ENCODE results near the gene SEMA3F. TPM values are rescaled to one million over a fixed set of nuclear protein-coding genes. Genes with fewer than 3 reads are reported as not detected.

Gene SEMA3F
- total RNA-seq, 1 donor from 2014 or later = 4.0 TPM

GRCh38 chr3:50168791-50169190 lies 13.7 kb downstream of the SEMA3F start:
- ATAC-seq = no peak

GRCh38 chr3:50169232-50169832 lies 14.2 kb downstream of the SEMA3F start:
- no peak for DNase-seq (ENCODE audit: low spot score)
- ATAC-seq = no peak

More at GRCh38 chr3:50168791-50169190, 13.7 kb downstream of the SEMA3F start:
- DNase-seq (ENCODE audit: low spot score) = no peak

DNA sequence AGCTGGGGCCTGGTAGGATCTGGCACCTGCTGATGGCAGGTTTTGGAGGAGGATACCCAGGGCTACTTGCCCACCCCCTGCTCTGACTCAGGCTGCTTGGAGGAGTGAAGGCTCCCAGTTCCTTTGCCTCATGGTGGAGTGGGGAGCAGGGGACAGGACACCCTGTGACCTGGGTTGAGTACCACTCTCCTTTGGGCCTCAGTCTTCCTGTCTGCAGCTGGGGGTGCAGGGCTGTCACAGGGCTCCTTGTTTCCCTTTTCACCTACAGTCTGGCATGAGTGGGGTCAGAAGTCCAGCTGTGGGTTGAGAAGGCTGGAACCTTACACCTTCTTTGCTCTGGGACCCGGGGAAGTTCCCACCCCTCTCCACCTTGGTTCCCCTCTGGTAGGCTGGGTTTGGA lies 14.7 kb downstream of the SEMA3F start:
- ATAC-seq = no peak
- no peak for DNase-seq (ENCODE audit: low spot score)

DNA sequence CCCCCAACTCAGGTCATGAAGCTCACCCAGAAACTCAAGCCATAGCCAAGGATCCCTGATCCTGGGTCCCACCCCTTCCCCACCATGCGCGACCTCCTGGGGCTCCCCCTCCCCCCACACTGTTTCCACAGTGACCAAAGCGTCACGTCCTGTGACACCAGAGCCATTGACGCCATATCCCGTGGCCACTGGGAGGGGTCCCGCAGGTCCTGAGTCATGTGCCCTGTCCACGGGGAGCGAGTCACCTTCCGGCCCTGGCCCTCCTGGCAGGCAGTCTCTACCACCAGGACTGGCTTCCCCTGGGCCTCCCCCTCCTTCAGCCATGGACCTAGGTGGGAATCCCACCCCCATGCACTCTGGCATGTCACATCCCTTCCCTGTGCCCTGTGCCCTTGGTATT lies 15.6 kb downstream of the SEMA3F start:
- DNase-seq (ENCODE audit: low spot score) (no peak), ATAC-seq (peak; percentile 4)

DNA sequence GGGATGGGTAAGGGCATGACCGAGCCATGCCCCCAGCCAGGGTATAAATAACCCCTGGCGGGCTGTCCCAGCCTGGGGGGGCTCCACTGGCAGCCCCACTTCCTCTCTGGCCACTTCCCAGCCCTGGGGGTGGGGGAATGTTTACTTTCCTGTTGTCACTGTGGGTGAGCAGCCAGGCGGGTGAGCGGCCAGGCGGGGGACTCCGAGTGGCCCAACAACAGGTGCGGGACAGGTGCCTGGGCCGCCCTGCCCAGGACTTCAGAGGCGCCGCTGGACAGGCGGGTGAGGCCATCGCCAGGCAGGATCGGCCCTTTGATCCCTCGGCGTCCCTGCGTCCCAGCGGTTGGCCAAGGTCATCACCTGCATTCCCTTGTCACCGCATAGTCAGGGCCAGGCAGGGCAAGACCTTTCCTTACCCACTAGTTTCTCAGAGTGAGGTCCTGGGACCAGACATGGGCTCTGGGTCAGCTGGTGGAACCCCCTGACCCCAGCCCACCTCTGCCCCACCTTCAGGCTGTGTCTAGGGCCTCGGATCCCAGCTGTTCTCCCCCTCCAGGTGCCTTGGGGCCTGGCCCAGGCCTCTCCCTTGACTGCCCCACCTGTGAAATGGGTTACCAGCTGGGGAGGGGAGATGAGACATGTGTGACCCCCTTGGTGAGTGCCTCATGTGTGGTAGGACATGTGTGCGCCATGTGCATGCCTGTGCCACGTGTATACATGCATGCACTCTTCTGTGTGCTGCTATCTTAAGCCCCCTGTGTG lies 16.6 kb downstream of the SEMA3F start:
- DNase-seq (ENCODE audit: low spot score) (peak; percentile 79), ATAC-seq (peak; percentile 75)

DNA sequence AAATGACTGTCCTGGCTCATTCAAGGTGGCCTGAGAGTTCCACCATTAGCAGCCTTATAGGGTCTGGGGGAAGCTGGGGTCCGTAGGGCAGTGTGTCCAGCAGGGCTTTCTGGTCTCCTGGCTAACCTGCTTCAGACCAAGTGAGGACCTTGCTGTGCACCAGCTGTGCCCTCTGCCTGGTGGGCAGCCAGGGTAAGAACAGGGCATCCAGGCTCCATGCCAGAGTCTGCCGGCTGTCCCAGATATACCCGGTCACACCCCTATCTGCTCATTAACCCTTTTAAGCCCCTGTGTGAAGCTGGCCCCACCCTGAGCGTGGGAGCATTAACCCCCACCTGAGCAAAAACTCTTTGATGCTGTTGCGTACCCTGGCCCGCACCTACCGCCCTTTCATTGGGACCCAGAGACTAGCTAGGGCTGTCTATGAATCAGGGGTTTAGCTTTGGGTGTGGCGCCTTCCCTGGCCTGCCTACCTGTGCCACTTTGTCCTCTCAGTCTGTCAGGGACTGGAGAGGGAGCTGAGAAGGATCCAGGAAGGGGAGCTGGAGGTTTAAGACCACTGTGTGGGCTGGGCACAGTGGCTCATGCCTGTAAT lies 17.6 kb downstream of the SEMA3F start:
- DNase-seq (ENCODE audit: low spot score) = no peak
- peak; percentile 9 for ATAC-seq

- DNase-seq (ENCODE audit: low spot score) (no peak), ATAC-seq (no peak)
Measured at GRCh38 chr3:50173685-50174516, 18.8 kb downstream of the SEMA3F start.

GRCh38 chr3:50174517-50174895 lies 19.4 kb downstream of the SEMA3F start:
- DNase-seq (ENCODE audit: low spot score) = no peak
- no peak for ATAC-seq

- ATAC-seq = no peak
- DNase-seq (ENCODE audit: low spot score) = no peak
Measured at GRCh38 chr3:50174947-50175524, 19.9 kb downstream of the SEMA3F start.

GRCh38 chr3:50177346-50177745 lies 22.2 kb downstream of the SEMA3F start:
- ATAC-seq (peak; percentile 94), DNase-seq (ENCODE audit: low spot score) (peak; percentile 94)

GRCh38 chr3:50179710-50180109 lies 24.6 kb downstream of the SEMA3F start:
- DNase-seq (ENCODE audit: low spot score) = no peak
- ATAC-seq = no peak

GRCh38 chr3:50181985-50182384 lies 26.9 kb downstream of the SEMA3F start:
- DNase-seq (ENCODE audit: low spot score) = no peak
- no peak for ATAC-seq

DNA sequence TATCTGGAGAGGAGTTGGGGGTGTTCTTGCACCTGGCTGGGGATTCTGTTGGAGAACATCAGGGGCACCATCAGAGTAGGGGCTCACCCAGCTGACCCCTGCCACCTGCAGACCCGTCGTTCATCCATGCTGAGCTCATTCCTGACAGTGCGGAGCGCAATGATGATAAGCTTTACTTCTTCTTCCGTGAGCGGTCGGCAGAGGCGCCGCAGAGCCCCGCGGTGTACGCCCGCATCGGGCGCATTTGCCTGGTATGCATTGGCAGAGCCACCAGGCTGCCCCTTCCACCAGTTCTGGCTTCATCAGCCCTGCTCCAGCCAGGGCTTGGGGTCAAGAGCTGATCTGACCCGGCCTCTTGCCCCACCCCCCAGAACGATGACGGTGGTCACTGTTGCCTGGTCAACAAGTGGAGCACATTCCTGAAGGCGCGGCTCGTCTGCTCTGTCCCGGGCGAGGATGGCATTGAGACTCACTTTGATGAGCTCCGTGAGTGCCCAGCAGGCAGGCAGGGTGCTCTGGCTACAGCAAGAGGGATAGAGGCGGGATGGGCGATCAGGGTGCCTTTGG lies 27.5 kb downstream of the SEMA3F start:
- DNase-seq (ENCODE audit: low spot score) (no peak), ATAC-seq (no peak)

DNA sequence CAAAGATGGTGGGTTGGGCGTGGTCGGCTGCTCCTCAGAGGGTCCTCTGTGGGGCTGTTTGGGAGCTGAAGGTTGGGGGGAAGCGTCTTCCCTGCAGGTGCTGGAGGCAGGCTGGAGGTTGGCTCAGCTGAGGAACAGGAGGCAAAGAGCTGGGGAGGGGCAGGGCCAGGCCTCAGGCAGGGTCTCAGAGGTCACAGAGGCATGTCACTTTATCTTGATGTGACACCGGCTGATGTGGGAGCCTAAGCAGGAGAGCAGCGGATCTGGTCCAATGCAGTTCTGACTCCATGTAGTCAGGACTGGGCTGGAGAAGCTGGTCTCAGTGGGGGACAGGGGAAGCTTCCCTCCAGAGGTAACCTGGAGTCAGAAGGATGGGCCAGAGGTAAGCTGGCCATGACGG lies 28.6 kb downstream of the SEMA3F start:
- ATAC-seq (peak; percentile 6), DNase-seq (ENCODE audit: low spot score) (no peak)

- ATAC-seq (peak; percentile 81), DNase-seq (ENCODE audit: low spot score) (peak; percentile 72)
Measured at GRCh38 chr3:50184242-50184978, 29.3 kb downstream of the SEMA3F start.

DNA sequence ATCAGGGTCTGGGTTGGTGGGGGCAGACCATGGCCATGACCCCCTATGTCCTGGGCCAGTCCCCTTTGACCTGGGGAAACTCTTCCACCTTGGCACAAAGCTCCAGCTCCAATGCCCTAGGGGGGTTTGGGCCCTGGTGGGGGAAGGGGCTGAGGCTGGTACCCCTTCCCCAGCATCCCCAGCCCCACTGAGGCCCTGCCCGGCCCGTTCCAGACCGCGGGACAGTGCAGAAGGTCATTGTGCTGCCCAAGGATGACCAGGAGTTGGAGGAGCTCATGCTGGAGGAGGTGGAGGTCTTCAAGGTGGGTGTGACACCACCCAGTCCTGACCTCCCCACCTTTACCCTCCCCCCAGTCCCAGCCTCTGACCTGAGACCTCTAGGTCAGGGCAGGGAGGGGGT lies 30.1 kb downstream of the SEMA3F start:
- no peak for ATAC-seq
- no peak for DNase-seq (ENCODE audit: low spot score)

DNA sequence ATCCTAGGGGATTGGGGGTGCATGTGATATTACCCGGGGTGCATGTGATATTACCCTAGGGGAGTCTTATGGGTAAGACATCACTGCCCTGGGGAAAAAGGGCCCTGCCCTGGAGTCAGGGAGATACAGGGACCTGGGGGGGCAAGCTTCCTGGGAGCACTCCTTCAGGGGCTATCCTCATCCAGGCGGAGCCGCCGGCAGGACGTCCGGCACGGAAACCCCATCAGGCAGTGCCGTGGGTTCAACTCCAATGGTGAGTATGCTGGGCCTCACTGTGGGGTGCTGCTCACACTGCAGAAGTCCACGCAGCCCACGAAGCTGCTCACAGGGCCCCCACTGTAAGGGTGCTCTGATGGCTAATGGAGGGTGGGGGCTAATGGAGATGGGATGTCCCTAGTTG lies 31.0 kb downstream of the SEMA3F start:
- ATAC-seq = no peak
- DNase-seq (ENCODE audit: low spot score) = no peak

GRCh38 chr3:50187750-50188149 lies 32.6 kb downstream of the SEMA3F start:
- no peak for DNase-seq (ENCODE audit: low spot score)

DNA sequence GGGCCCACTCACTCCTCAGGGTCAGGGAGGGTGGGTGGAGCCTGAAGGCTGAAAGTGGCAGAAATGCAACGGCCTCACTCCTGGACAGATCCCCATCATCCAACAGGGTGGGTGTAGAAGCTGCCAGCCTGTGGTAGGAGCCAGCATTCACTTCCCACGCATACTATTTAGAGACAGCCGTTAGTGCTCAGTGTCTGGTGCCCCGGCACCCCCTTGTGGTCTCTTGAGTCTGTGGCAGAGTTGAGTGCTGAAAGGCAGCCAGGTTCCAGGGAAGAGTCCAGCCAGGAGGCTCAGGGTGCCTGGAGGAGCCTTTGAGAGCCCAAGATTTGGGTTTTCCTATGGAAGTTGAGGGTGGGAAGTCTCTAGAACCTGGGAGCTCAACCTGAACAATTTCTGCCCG lies 34.1 kb downstream of the SEMA3F start:
- DNase-seq (ENCODE audit: low spot score) = peak; percentile 79

More at GRCh38 chr3:50187750-50188149, 32.6 kb downstream of the SEMA3F start:
- ATAC-seq = no peak

DNA sequence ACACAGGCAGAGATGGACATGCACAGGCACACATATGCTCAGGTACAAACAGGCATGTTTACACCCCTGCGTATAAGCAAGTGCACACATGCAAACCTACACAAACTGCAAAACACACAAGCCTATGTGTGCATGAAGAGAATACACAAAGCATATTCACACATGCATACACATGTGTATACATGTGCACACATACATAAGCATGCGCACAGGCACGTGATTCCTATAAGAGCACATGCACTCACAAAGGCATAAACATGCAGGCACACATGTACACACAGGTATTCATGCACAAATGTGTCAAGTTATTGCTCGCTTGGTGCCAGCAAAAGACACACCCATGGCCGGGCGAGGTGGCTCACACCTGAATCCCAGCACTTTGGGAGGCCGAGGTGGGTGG lies 34.9 kb downstream of the SEMA3F start:
- DNase-seq (ENCODE audit: low spot score) (no peak), ATAC-seq (no peak)

More for the DNA sequence above, 34.1 kb downstream of the SEMA3F start:
- peak; percentile 75 for ATAC-seq
